Measurements from ENCODE around the gene NUP62. TPM values are rescaled to one million over a fixed set of nuclear protein-coding genes. Genes with fewer than 3 reads are reported as not detected.

The NUP62 gene
- total RNA-seq, 1 experiment from 2014 or later = 85.2 TPM

GRCh38 chr19:49910179-49910578 lies 19.1 kb downstream of the NUP62 start:
- ChIA-PET CTCF (no interaction called here), POLR2A (no interaction called here)
- peaks cover 35 to 55% of the 10 kb centered on the region in 2 experiments for H3K36me3 ChIP-seq (ENCODE audit: control insufficient read depth in 1 of 2, insufficient read depth in 2 of 2, low read length in 2 of 2)

GRCh38 chr19:49908480-49909420 lies 20.6 kb downstream of the NUP62 start:
- H3K36me3 ChIP-seq (ENCODE audit: control insufficient read depth in 1 of 2, insufficient read depth in 2 of 2, low read length in 2 of 2) = peaks cover 27 to 46% of the 10 kb centered on the region in 2 experiments

More at GRCh38 chr19:49910179-49910578, 19.1 kb downstream of the NUP62 start:
- no TSS peak for BruUV-seq (replicated peaks)
- no peak overlapping the region; the same call in 1 of the 2 replicates for H3K27ac ChIP-seq (ENCODE audit: low read depth, low read length)
- RAD21 ChIA-PET (ENCODE audit: low non-redundant PET in 1 of 2, low total read pairs in 2 of 2, uncharacterized antibody in 2 of 2, unreplicated experiment in 2 of 2) = no interaction called here
- peaks cover 59% of the 10 kb centered on the region for H3K79me2 ChIP-seq (ENCODE audit: insufficient read depth, low read length)
- DNase-seq (ENCODE audit: low read depth, low spot score) (no peak), ATAC-seq (no peak)
- intact Hi-C loops (cut with micrococcal nuclease) = no loop called here
- no peak overlapping the region for H2AFZ ChIP-seq (ENCODE audit: low read depth, low read length, poor library complexity, severe bottlenecking)
- H3K4me1 ChIP-seq (ENCODE audit: control insufficient read depth in 1 of 2, insufficient read depth in 2 of 2, low read length in 2 of 2) = no peaks in the 10 kb centered on the region
- TF ChIP-seq FOSL1 (IDR thresholded peaks at IDR 0.05; ENCODE audit: low read depth) (no peak), EZH2 (IDR thresholded peaks at IDR 0.05) (no peak)
- no peaks in the 10 kb centered on the region for H3K27me3 ChIP-seq (ENCODE audit: insufficient read depth, low read length)
- H4K20me1 ChIP-seq (ENCODE audit: insufficient read depth) = no peaks in the 10 kb centered on the region
- H3K4me2 ChIP-seq (ENCODE audit: low read length) = no peak overlapping the region
- no peak overlapping the region for H3K9ac ChIP-seq (ENCODE audit: low read length)
- no peaks in the 10 kb centered on the region for H3K9me3 ChIP-seq (ENCODE audit: control insufficient read depth in 1 of 2, insufficient read depth in 1 of 2, low read depth in 1 of 2, low read length in 2 of 2)
- H3K4me3 ChIP-seq (replicated peaks in 1 of 2; ENCODE audit: low read depth in 1 of 2, low read length in 2 of 2) = no peak overlapping the region
- no peaks in the 10 kb centered on the region for H3K9me2 ChIP-seq (ENCODE audit: insufficient read depth)

More at GRCh38 chr19:49908480-49909420, 20.6 kb downstream of the NUP62 start:
- ATAC-seq (no peak), DNase-seq (ENCODE audit: low read depth, low spot score) (no peak)
- Histone ChIP-seq H4K20me1 (ENCODE audit: insufficient read depth) (no peaks in the 10 kb centered on the region), H3K4me1 (ENCODE audit: control insufficient read depth in 1 of 2, insufficient read depth in 2 of 2, low read length in 2 of 2) (no peaks in the 10 kb centered on the region), H2AFZ (ENCODE audit: low read depth, low read length, poor library complexity, severe bottlenecking) (no peak overlapping the region), H3K9ac (ENCODE audit: low read length) (no peak overlapping the region), H3K79me2 (ENCODE audit: insufficient read depth, low read length) (peaks cover 45% of the 10 kb centered on the region), H3K27me3 (ENCODE audit: insufficient read depth, low read length) (no peaks in the 10 kb centered on the region), H3K4me2 (ENCODE audit: low read length) (no peak overlapping the region), H3K9me3 (ENCODE audit: control insufficient read depth in 1 of 2, insufficient read depth in 1 of 2, low read depth in 1 of 2, low read length in 2 of 2) (no peaks in the 10 kb centered on the region), H3K27ac (ENCODE audit: low read depth, low read length) (no peak overlapping the region), H3K9me2 (ENCODE audit: insufficient read depth) (no peaks in the 10 kb centered on the region), H3K4me3 (replicated peaks in 1 of 2; ENCODE audit: low read depth in 1 of 2, low read length in 2 of 2) (no peak overlapping the region)
- TF ChIP-seq ELF1 (IDR thresholded peaks at IDR 0.05; ENCODE audit: borderline replicate concordance, low read depth) (no peak), JUND (IDR thresholded peaks at IDR 0.05) (no peak), ATF3 (IDR thresholded peaks at IDR 0.05) (no peak), ZNF274 (IDR thresholded peaks at IDR 0.05; ENCODE audit: low read depth, low read length) (no peak), TCF7L2 (IDR thresholded peaks at IDR 0.05; ENCODE audit: borderline replicate concordance, extremely low read depth, insufficient read depth, insufficient read length) (no peak), ZBTB33 (IDR thresholded peaks at IDR 0.05; ENCODE audit: extremely low read depth, insufficient replicate concordance, low read length) (no peak), EGR1 (IDR thresholded peaks at IDR 0.05; ENCODE audit: low read depth) (no peak), MAX (IDR thresholded peaks at IDR 0.05) (no peak), POLR2A (IDR thresholded peaks at IDR 0.05; ENCODE audit: borderline replicate concordance, extremely low read depth, insufficient read depth, insufficient read length) (no peak), EZH2 (IDR thresholded peaks at IDR 0.05) (no peak), SIN3A (IDR thresholded peaks at IDR 0.05; ENCODE audit: low read depth) (no peak), SRF (IDR thresholded peaks at IDR 0.05; ENCODE audit: low read depth) (no peak), FOSL1 (IDR thresholded peaks at IDR 0.05; ENCODE audit: low read depth) (no peak), POLR2AphosphoS5 (IDR thresholded peaks at IDR 0.05; ENCODE audit: low read depth, low read length) (no peak)
- RAD21 ChIA-PET (ENCODE audit: low non-redundant PET in 1 of 2, low total read pairs in 2 of 2, uncharacterized antibody in 2 of 2, unreplicated experiment in 2 of 2) = no interaction called here
- BruUV-seq (replicated peaks) = no TSS peak
- CTCF ChIA-PET = no interaction called here
- POLR2A ChIA-PET = no interaction called here
- intact Hi-C loops (cut with micrococcal nuclease) = no loop called here
